Activated B cell treated with CpG ODN at 0.5 μM for 24 hours (primary cell): ENCODE results near the gene ESAM. TPM values are rescaled to one million over a fixed set of nuclear protein-coding genes. Genes with fewer than 3 reads are reported as not detected.

ENCODE experiments used
- ATAC-seq: fragments of 200-7000 bp; cut with Tn5 transposase; one replicate; pipeline ENCODE4 v1.10.0; 2021; ENCODE audit warnings: low read depth, mild to moderate bottlenecking, moderate library complexity
- CTCF ChIA-PET: fragments of 350-600 bp; sonication (Branson Sonifier 250); formaldehyde crosslinking; loops from one replicate; lab custom pipeline; 2021; ENCODE audit warnings: antibody characterized with exemption; lab: Charles Lee
- POLR2A ChIA-PET: fragments of 350-600 bp; sonication (Branson Sonifier 250); formaldehyde crosslinking; loops from one replicate; lab custom pipeline; 2021; ENCODE audit warnings: antibody characterized with exemption; lab: Charles Lee
- DNase-seq: peaks from one replicate; pipeline ENCODE4 v3.0.0; 2022
- H3K27ac Mint-ChIP-seq: one replicate; pipeline ENCODE4 v1.8.0; 2020; ENCODE audit warnings: mixed read lengths
- H3K27me3 Mint-ChIP-seq: one replicate; pipeline ENCODE4 v1.8.0; 2021; ENCODE audit warnings: mixed read lengths
- H3K36me3 Mint-ChIP-seq: one replicate; pipeline ENCODE4 v1.8.0; 2021; ENCODE audit warnings: low read depth, mixed read lengths
- H3K4me1 Mint-ChIP-seq: one replicate; pipeline ENCODE4 v1.8.0; 2021; ENCODE audit warnings: mixed read lengths
- H3K4me3 Mint-ChIP-seq: one replicate; pipeline ENCODE4 v1.8.0; 2020; ENCODE audit warnings: mild to moderate bottlenecking, mixed read lengths
- H3K9me3 Mint-ChIP-seq: one replicate; pipeline ENCODE4 v1.8.0; 2020; ENCODE audit warnings: mixed read lengths
- CTCF ChIP-seq: fragments of 200-600 bp; IDR thresholded peaks from one replicate; pipeline ENCODE4 v1.8.0; 2022; ENCODE audit warnings: antibody characterized with exemption, mild to moderate bottlenecking
- intact Hi-C: fragments of 100-400 bp; cut with micrococcal nuclease; formaldehyde crosslinking; loops from one replicate; pipeline ENCODE4 v1.15.1; 2024
- total RNA-seq: library from RNA; stranded (reverse); gene quantifications from 2 replicates; pipeline ENCODE4 v1.2.3, GENCODE V29; 2022

The ESAM gene
- total RNA-seq, 1 donor from 2014 or later: 2.3 TPM

GRCh38 chr11:124736736-124737135 is 25.4 kb downstream of the ESAM start:
- no peak for TF ChIP-seq CTCF
- CTCF ChIA-PET: no interaction called here
- Mint-ChIP-seq H3K27ac (no peak overlapping the region), H3K4me1 (peaks cover 19% of the 10 kb centered on the region), H3K36me3 (no peaks in the 10 kb centered on the region), H3K9me3 (no peaks in the 10 kb centered on the region), H3K4me3 (no peak overlapping the region), H3K27me3 (no peaks in the 10 kb centered on the region)
- intact Hi-C loops: no loop called here
- DNase-seq (no peak), ATAC-seq (no peak)
- POLR2A ChIA-PET: no interaction called here

GRCh38 chr11:124732230-124732629 is 29.9 kb downstream of the ESAM start:
- POLR2A ChIA-PET: no interaction called here
- no peak for TF ChIP-seq CTCF
- Mint-ChIP-seq H3K4me1 (peaks cover 4% of the 10 kb centered on the region), H3K27me3 (no peaks in the 10 kb centered on the region), H3K27ac (no peak overlapping the region), H3K36me3 (no peaks in the 10 kb centered on the region), H3K4me3 (no peak overlapping the region), H3K9me3 (no peaks in the 10 kb centered on the region)
- ATAC-seq (no peak), DNase-seq (no peak)
- intact Hi-C loops: no loop called here
- CTCF ChIA-PET: interaction anchor here (0.7 kb wide), 1 partner anchor 63 kb away, joined by 3 read pairs; no protein-coding TSS in a partner anchor

GRCh38 chr11:124729571-124729970 is 32.5 kb downstream of the ESAM start:
- H3K27me3 Mint-ChIP-seq: no peaks in the 10 kb centered on the region
- no peak for DNase-seq
- no peak for ATAC-seq
- H3K36me3 Mint-ChIP-seq: no peaks in the 10 kb centered on the region
- peaks cover 25% of the 10 kb centered on the region for H3K4me1 Mint-ChIP-seq
- no peaks in the 10 kb centered on the region for H3K9me3 Mint-ChIP-seq
- ChIA-PET POLR2A (no interaction called here), CTCF (no interaction called here)
- no peak for TF ChIP-seq CTCF
- intact Hi-C loops: no loop called here
- H3K27ac Mint-ChIP-seq: no peak overlapping the region
- H3K4me3 Mint-ChIP-seq: no peak overlapping the region

GRCh38 chr11:124728134-124728533 is 34.0 kb downstream of the ESAM start:
- no peak overlapping the region for H3K27ac Mint-ChIP-seq
- H3K9me3 Mint-ChIP-seq: no peaks in the 10 kb centered on the region
- H3K4me1 Mint-ChIP-seq: peaks cover 38% of the 10 kb centered on the region
- ATAC-seq (no peak), DNase-seq (no peak)
- no peak overlapping the region for H3K4me3 Mint-ChIP-seq
- ChIA-PET POLR2A (no interaction called here), CTCF (no interaction called here)
- no peaks in the 10 kb centered on the region for H3K36me3 Mint-ChIP-seq
- H3K27me3 Mint-ChIP-seq: no peaks in the 10 kb centered on the region
- intact Hi-C loops: no loop called here
- TF ChIP-seq CTCF: no peak

GRCh38 chr11:124727474-124727873 is 34.6 kb downstream of the ESAM start:
- no peaks in the 10 kb centered on the region for H3K36me3 Mint-ChIP-seq
- POLR2A ChIA-PET: no interaction called here
- no peak overlapping the region for H3K27ac Mint-ChIP-seq
- no peaks in the 10 kb centered on the region for H3K27me3 Mint-ChIP-seq
- intact Hi-C loops: no loop called here
- peaks cover 44% of the 10 kb centered on the region for H3K4me1 Mint-ChIP-seq
- no peak for DNase-seq
- H3K9me3 Mint-ChIP-seq: no peaks in the 10 kb centered on the region
- no peak for TF ChIP-seq CTCF
- CTCF ChIA-PET: no interaction called here
- ATAC-seq: no peak
- H3K4me3 Mint-ChIP-seq: no peak overlapping the region
